Sigmoid colon (tissue), 7 donors: Measurements from ENCODE around the gene TRUB2. TPM values are rescaled to one million over a fixed set of nuclear protein-coding genes. Genes with fewer than 3 reads are reported as not detected.

ENCODE experiments used
- DNase-seq: peaks from one replicate; pipeline ENCODE4 v3.0.0-alpha.2; 2019
- H3K27ac ChIP-seq, 4 donors: fragments of 200-600 bp; sonication (generic); one replicate each; pipeline ENCODE4 v1.5.1; 2016 to 2019; ENCODE audit warnings: mild to moderate bottlenecking in 1 of 4
- H3K27me3 ChIP-seq, 3 donors: fragments of 200-600 bp; sonication (generic); one replicate each; pipeline ENCODE4 v1.5.1; 2019; ENCODE audit warnings: mild to moderate bottlenecking in 1 of 3
- H3K36me3 ChIP-seq, 4 donors: fragments of 200-600 bp; sonication (generic); one replicate each; pipeline ENCODE4 v1.5.1; 2016 to 2019
- H3K4me1 ChIP-seq, 4 donors: fragments of 200-600 bp; sonication (generic); one replicate each; pipeline ENCODE4 v1.5.1; 2017 to 2019
- H3K4me3 ChIP-seq, 4 donors: fragments of 200-600 bp; sonication (generic); one replicate each; pipeline ENCODE4 v1.5.1; 2017 to 2019; ENCODE audit warnings: mild to moderate bottlenecking in 2 of 4, moderate library complexity in 1 of 4
- H3K9me3 ChIP-seq, 4 donors: fragments of 200-600 bp in 3 of 4; sonication (generic) in 3 of 4; one replicate each; pipeline versions ENCODE4 v1.5.1 to v1.6.1; 2013 to 2019
- CTCF ChIP-seq, 4 experiments: fragments of 450-650 bp in 3 of 4; fragments of 200-600 bp in 1 of 4; IDR thresholded peaks; one replicate each; pipeline ENCODE4 v1.5.1; 2016 to 2019; ENCODE audit warnings: antibody characterized with exemption in 4 of 4, mild to moderate bottlenecking in 3 of 4, moderate library complexity in 2 of 4
- EP300 ChIP-seq, 4 donors: sonication (generic); formaldehyde crosslinking; IDR thresholded peaks; one replicate each; pipeline ENCODE4 v1.6.1; 2017; ENCODE audit warnings: antibody characterized with exemption in 4 of 4
- POLR2A ChIP-seq, 2 donors: fragments of 450-650 bp; IDR thresholded peaks; one replicate each; pipeline ENCODE4 v1.6.1; 2016; ENCODE audit warnings: antibody characterized with exemption in 2 of 2, mild to moderate bottlenecking in 2 of 2, moderate library complexity in 2 of 2
- POLR2AphosphoS5 ChIP-seq, 4 donors: sonication (generic); formaldehyde crosslinking; IDR thresholded peaks; one replicate each; pipeline ENCODE4 v1.6.1; 2017; ENCODE audit warnings: antibody characterized with exemption in 4 of 4
- WGBS, 2 donors: extraction: QIAGEN DNeasy Blood & Tissue Kit; methylation state at CpG; one replicate each; pipeline ENCODE4 v1.1.7; 2013; 5-methylcytosine and 5-hydroxymethylcytosine counted together
- intact Hi-C: fragments of 100-400 bp; cut with DNase I; formaldehyde crosslinking; loops from one replicate; pipeline ENCODE4 v1.15.1; 2023
- polyA plus RNA-seq, 3 donors: library from polyadenylated mRNA; stranded (reverse); fragments of 200-250 nt; gene quantifications; one replicate each; pipeline ENCODE4 v1.2.3, GENCODE V29; 2013
- total RNA-seq, 4 donors: library from RNA; depleted of rRNA; stranded (reverse); fragments of >200 nt; gene quantifications; one replicate each; pipeline ENCODE4 v1.1.0, GENCODE V29; 2016
- donor health status: healthy with polysubstance abuse.
- donor health status: Bipolar disorder and iron deficiency.
- donor health status: healthy.

TRUB2 gene
- total and polyA plus RNA-seq, 7 donors: 7.6 to 20.8 (median 14.1) TPM

DNA sequence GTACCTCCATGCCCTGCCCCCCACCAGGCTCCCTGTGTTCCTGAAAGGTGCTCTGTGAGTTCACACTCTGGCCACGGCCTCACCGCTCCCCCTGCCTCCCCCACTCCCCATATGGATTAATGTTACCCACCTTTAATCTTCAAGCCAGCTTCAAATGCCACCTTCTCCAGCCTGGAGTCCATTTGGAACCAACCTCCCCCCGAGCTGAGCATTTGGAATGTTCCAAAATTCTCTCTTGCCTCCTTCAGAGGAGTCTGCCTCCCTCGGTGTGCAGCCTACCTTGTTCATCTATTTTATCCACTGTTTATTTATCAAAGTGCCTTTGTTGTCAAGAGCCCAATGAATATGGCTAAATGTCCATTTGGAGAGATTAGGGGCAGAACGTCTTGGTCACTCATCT is 50.7 kb downstream of the TRUB2 start:
- H3K9me3 ChIP-seq: no peaks in the 10 kb centered on the region
- DNase-seq: no peak
- no peak overlapping the region for H3K27ac ChIP-seq
- H3K4me3 ChIP-seq: no peak overlapping the region
- H3K4me1 ChIP-seq: peaks cover 0 to 25% (median 15%) of the 10 kb centered on the region in 4 donors
- peaks cover 0 to 66% (median 27%) of the 10 kb centered on the region in 4 donors for H3K36me3 ChIP-seq
- no peaks in the 10 kb centered on the region for H3K27me3 ChIP-seq
- WGBS, 2 donors: 80 to 85% methylated on average over 5 of the region's 5 CpGs
- intact Hi-C loops: no loop called here
- TF ChIP-seq EP300 (IDR thresholded peaks at IDR 0.05) (no peak), POLR2AphosphoS5 (IDR thresholded peaks at IDR 0.05) (no peak), POLR2A (IDR thresholded peaks at IDR 0.05) (no peak), CTCF (IDR thresholded peaks at IDR 0.05) (no peak)

DNA sequence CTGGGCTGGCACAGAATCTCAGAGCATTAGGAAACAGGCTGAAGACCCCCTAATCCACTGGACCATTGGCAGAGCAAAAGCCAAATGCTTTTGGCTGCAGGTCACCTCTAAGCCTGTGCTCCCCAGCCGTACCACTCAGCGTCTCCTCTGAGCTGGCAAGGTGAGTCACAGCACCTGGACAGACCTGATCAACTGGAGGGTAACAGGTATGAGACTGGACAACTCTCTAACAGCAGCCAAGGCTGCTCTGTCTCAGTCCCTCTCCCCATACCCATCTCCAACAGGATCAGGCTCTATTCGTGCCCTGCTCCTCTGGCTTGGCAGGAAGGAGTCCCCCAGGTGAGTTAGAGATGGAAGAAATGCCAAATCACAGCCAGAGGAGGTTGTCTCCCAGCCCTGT is 51.1 kb downstream of the TRUB2 start:
- Histone ChIP-seq H3K9me3 (no peaks in the 10 kb centered on the region), H3K36me3 (peaks cover 0 to 70% (median 31%) of the 10 kb centered on the region in 4 donors), H3K27me3 (no peaks in the 10 kb centered on the region), H3K4me1 (peaks cover 0 to 22% (median 15%) of the 10 kb centered on the region in 4 donors), H3K4me3 (no peak overlapping the region), H3K27ac (no peak overlapping the region)
- DNase-seq: no peak
- WGBS, 2 donors: 89 to 90% methylated on average over 3 of the region's 3 CpGs
- TF ChIP-seq EP300 (IDR thresholded peaks at IDR 0.05) (no peak), POLR2AphosphoS5 (IDR thresholded peaks at IDR 0.05) (no peak), POLR2A (IDR thresholded peaks at IDR 0.05) (no peak), CTCF (IDR thresholded peaks at IDR 0.05) (no peak)
- intact Hi-C loops: no loop called here

GRCh38 chr9:128266868-128267590 is 55.2 kb downstream of the TRUB2 start:
- no peak overlapping the region for H3K27ac ChIP-seq
- no peaks in the 10 kb centered on the region for H3K27me3 ChIP-seq
- 93 to 94% methylated on average over 15 of the region's 15 CpGs for WGBS, 2 donors
- DNase-seq: no peak
- H3K9me3 ChIP-seq: no peaks in the 10 kb centered on the region
- peaks cover 0 to 5% (median 0%) of the 10 kb centered on the region in 4 donors for H3K4me1 ChIP-seq
- intact Hi-C loops: no loop called here
- H3K4me3 ChIP-seq: no peak overlapping the region
- TF ChIP-seq CTCF (IDR thresholded peaks at IDR 0.05) (no peak), POLR2AphosphoS5 (IDR thresholded peaks at IDR 0.05) (no peak), POLR2A (IDR thresholded peaks at IDR 0.05) (no peak), EP300 (IDR thresholded peaks at IDR 0.05) (no peak)
- H3K36me3 ChIP-seq: peaks cover 3 to 90% (median 48%) of the 10 kb centered on the region in 4 donors

- H3K4me1 ChIP-seq: no peaks in the 10 kb centered on the region
- H3K4me3 ChIP-seq: no peak overlapping the region
- DNase-seq: no peak
- H3K27me3 ChIP-seq: no peaks in the 10 kb centered on the region
- 96 to 97% methylated on average over 10 of the region's 10 CpGs for WGBS, 2 donors
- TF ChIP-seq POLR2A (IDR thresholded peaks at IDR 0.05) (no peak), CTCF (IDR thresholded peaks at IDR 0.05) (no peak), EP300 (IDR thresholded peaks at IDR 0.05) (no peak), POLR2AphosphoS5 (IDR thresholded peaks at IDR 0.05) (no peak)
- peaks cover 19 to 90% (median 55%) of the 10 kb centered on the region in 4 donors for H3K36me3 ChIP-seq
- intact Hi-C loops: no loop called here
- H3K27ac ChIP-seq: no peak overlapping the region
- H3K9me3 ChIP-seq: no peaks in the 10 kb centered on the region
Observed at GRCh38 chr9:128265348-128265847, 56.8 kb downstream of the TRUB2 start.
